CD4-positive, alpha-beta memory T cell (primary cell): ENCODE measurements around the gene RAD9A. TPM values are rescaled to one million over a fixed set of nuclear protein-coding genes. Genes with fewer than 3 reads are reported as not detected.

Experiments used
- CTCF ChIA-PET: fragments of 350-600 bp; sonication (Branson Sonifier 250); formaldehyde crosslinking; loops from one replicate; lab custom pipeline; 2021; ENCODE audit warnings: inconsistent platforms; ENCODE audit not compliant: partially characterized antibody; lab: Charles Lee
- POLR2A ChIA-PET: fragments of 350-600 bp; sonication (Branson Sonifier 250); formaldehyde crosslinking; loops from one replicate; lab custom pipeline; 2021; ENCODE audit not compliant: partially characterized antibody; lab: Charles Lee
- DNase-seq, 5 donors: peaks; one replicate each; pipeline versions ENCODE4 v3.0.0 to v3.0.0-alpha.2; 2020 to 2022; ENCODE audit warnings: mixed read lengths in 1 of 5
- H3K27ac ChIP-seq: one replicate; pipeline ENCODE4 v1.7.0; 2013; ENCODE audit warnings: low read depth, low read length
- H3K27me3 ChIP-seq: 2 replicates; pipeline ENCODE4 v1.7.0; 2013; ENCODE audit warnings: mild to moderate bottlenecking, low read length, moderate library complexity; ENCODE audit not compliant: insufficient read depth
- H3K36me3 ChIP-seq: 2 replicates; pipeline ENCODE4 v1.7.0; 2013; ENCODE audit warnings: mild to moderate bottlenecking, low read length, moderate library complexity; ENCODE audit not compliant: insufficient read depth
- H3K4me1 ChIP-seq: 2 replicates; pipeline ENCODE4 v1.7.0; 2013; ENCODE audit warnings: mild to moderate bottlenecking, low read length, moderate library complexity; ENCODE audit not compliant: insufficient read depth
- H3K4me3 ChIP-seq, 2 donors: one replicate each; pipeline ENCODE4 v1.7.0; 2013; ENCODE audit warnings: low read length in 2 of 2, mild to moderate bottlenecking in 1 of 2
- H3K9me3 ChIP-seq, 2 donors: one replicate each; pipeline ENCODE4 v1.7.0; 2013; ENCODE audit warnings: low read length in 2 of 2, control low read depth in 1 of 2; ENCODE audit not compliant: control insufficient read depth in 1 of 2
- H3K27ac Mint-ChIP-seq, 7 donors: one replicate each; pipeline ENCODE4 v1.8.0; 2020 to 2021; ENCODE audit warnings: mixed read lengths in 7 of 7, mild to moderate bottlenecking in 6 of 7, inconsistent platforms in 3 of 7, moderate library complexity in 3 of 7
- H3K27me3 Mint-ChIP-seq, 2 donors: one replicate each; pipeline ENCODE4 v1.8.0; 2020 to 2021; ENCODE audit warnings: mixed read lengths in 2 of 2
- H3K36me3 Mint-ChIP-seq, 2 donors: one replicate each; pipeline ENCODE4 v1.8.0; 2020 to 2021; ENCODE audit warnings: mixed read lengths in 2 of 2, inconsistent platforms in 1 of 2, mild to moderate bottlenecking in 1 of 2
- H3K4me1 Mint-ChIP-seq, 4 donors: one replicate each; pipeline ENCODE4 v1.8.0; 2020 to 2021; ENCODE audit warnings: mixed read lengths in 4 of 4, mild to moderate bottlenecking in 1 of 4
- H3K4me3 Mint-ChIP-seq, 8 donors: one replicate each; pipeline ENCODE4 v1.8.0; 2020 to 2021; ENCODE audit warnings: mixed read lengths in 8 of 8, mild to moderate bottlenecking in 7 of 8, moderate library complexity in 6 of 8, inconsistent platforms in 3 of 8
- H3K9me3 Mint-ChIP-seq, 8 donors: one replicate each; pipeline ENCODE4 v1.8.0; 2020 to 2021; ENCODE audit warnings: mixed read lengths in 8 of 8, mild to moderate bottlenecking in 5 of 8, inconsistent platforms in 3 of 8, moderate library complexity in 1 of 8
- intact Hi-C: fragments of 100-400 bp; cut with micrococcal nuclease; formaldehyde crosslinking; loops from one replicate; pipeline ENCODE4 v1.15.1; 2023
- polyA plus RNA-seq, 2 donors: library from polyadenylated mRNA; unstranded; fragments of 300-500 nt; fragmentation: Illumina TruSeq; gene quantifications; one replicate each; pipeline ENCODE4 v1.2.3, GENCODE V29; 2021
- total RNA-seq, 2 experiments: library from RNA; stranded (reverse); gene quantifications; one replicate each; pipeline ENCODE4 v1.2.3, GENCODE V29; 2021

RAD9A gene
- total and polyA plus RNA-seq, 4 experiments from 2014 or later = 6.7 to 55.9 (median 30.0) TPM

DNA sequence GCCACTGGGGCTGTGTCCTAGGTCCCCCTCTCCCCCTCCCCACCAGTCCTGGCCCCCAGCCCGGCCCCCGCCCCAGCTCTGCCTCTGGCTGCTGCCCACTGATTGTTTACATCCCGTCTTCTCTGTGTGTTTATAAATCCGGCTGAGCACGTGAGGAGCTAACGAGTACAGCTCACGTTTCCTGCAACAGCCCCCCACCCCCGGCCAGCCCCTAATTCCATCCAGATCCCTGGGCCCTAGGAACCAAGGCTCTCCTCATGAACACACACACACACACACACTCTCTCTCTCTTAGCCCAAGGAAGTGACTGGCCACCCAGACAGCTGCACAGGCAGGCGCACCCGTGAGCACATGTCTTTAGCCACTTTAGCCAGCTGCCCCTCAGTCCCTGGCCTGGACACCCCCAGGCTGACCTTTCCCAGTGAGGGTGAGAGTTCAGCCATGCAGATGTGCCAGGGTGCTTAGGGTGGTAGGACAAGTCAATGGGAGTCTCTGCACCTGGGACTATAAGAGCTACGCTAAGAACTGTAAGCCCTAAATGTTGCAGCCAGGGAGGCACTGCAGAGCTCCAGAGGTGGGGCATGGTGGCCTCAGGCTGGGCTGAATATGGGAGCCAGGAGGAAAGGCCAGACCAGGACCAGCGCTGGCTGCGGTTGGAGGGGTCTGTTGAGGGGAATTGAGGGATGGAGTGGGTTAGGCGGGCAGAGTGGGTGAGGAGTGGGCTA lies 21.3 kb upstream of the RAD9A start:
- DNase-seq = peak in 1 of 5 donors; percentile 12
- intact Hi-C loops = loop anchor here (5.0 kb wide), 1 partner anchor 103 kb away; the partner anchor contains the start of gene GRK2
- Mint-ChIP-seq H3K4me3 (peak overlapping the region; percentile 15 to 97 (median 74)), H3K27me3 (peaks cover 4% of the 10 kb centered on the region in 2 donors), H3K9me3 (peaks cover 0 to 2% (median 0%) of the 10 kb centered on the region in 8 donors), H3K27ac (peak overlapping the region in 6 of 7 donors; percentile 68 to 94 (median 83)), H3K4me1 (peaks cover 54 to 77% (median 63%) of the 10 kb centered on the region in 4 donors), H3K36me3 (peaks cover 4 to 12% of the 10 kb centered on the region in 2 donors)
- POLR2A ChIA-PET = interaction anchor here (0.9 to 19.7 kb wide), 10 partner anchors 7 to 131 kb away, joined by 3 to 449 read pairs (median 6); partner anchors contain the start of genes POLD4, PPP1CA, RAD9A and SSH3
- H3K27ac ChIP-seq = peak overlapping the region; percentile 25
- CTCF ChIA-PET = interaction anchor here (0.8 to 24.8 kb wide), 6 partner anchors 11 to 104 kb away, joined by 3 to 1065 read pairs (median 6); partner anchors contain the start of genes POLD4 and RAD9A
- H3K4me1 ChIP-seq = peaks cover 66% of the 10 kb centered on the region
- no peaks in the 10 kb centered on the region for H3K36me3 ChIP-seq
- no peaks in the 10 kb centered on the region for H3K27me3 ChIP-seq
- no peak overlapping the region for H3K4me3 ChIP-seq
- no peaks in the 10 kb centered on the region for H3K9me3 ChIP-seq

DNA sequence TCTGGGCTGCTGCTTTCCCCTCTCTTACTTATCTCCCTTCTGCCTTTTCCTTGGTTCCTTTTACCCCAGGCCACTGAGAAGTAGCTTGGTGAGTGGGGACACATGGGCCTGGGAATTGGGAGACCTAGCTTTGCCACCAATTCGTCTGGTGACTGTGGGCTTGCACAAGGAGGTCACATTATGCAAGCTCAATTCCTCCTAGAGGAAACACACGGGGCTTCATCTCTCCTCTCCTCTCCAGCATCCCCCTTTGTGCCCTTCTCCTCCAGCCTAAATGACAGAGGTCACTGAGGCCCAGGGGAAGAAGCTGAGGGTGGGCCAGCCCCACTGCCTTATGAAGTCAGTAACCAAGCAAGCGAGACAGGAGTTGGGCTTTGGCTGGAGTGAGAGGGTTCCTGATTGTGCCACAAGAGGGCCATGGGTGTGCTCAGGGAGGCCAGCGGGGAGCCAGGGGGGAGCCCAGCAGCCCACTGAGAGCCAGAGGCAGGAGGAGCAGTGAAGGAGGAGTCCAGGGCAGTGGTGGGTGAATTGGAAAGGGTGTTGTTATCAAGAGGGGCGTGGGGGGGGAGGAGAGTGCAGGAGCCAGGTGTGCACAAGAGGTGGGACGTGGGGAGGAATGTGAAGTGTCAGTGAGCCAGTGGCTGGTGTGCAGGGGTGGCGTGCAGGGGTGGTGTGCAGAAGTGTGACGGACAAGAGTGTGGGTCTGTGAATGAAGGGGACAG lies 20.4 kb upstream of the RAD9A start:
- Histone ChIP-seq H3K4me1 (peaks cover 68% of the 10 kb centered on the region), H3K27me3 (no peaks in the 10 kb centered on the region), H3K36me3 (no peaks in the 10 kb centered on the region), H3K27ac (peak overlapping the region; percentile 25), H3K9me3 (no peaks in the 10 kb centered on the region), H3K4me3 (peak overlapping the region in 1 of 2 donors; percentile 38)
- Mint-ChIP-seq H3K9me3 (peaks cover 0 to 2% (median 0%) of the 10 kb centered on the region in 8 donors), H3K4me1 (peaks cover 47 to 77% (median 58%) of the 10 kb centered on the region in 4 donors), H3K27ac (peak overlapping the region; percentile 89 to 94 (median 92)), H3K36me3 (peaks cover 0 to 12% of the 10 kb centered on the region in 2 donors), H3K4me3 (peak overlapping the region; percentile 84 to 97 (median 90)), H3K27me3 (peaks cover 4% of the 10 kb centered on the region in 2 donors)
- intact Hi-C loops = loop anchor here (5.0 kb wide), 1 partner anchor 104 kb away; the partner anchor contains the start of gene GRK2
- peak in 2 of 5 donors; percentile 37 to 51 for DNase-seq
- ChIA-PET CTCF (interaction anchor here (0.8 to 24.8 kb wide), 7 partner anchors 10 to 103 kb away, joined by 3 to 1065 read pairs (median 4); partner anchors contain the start of genes POLD4 and RAD9A), POLR2A (interaction anchor here (0.9 to 19.7 kb wide), 12 partner anchors 8 to 130 kb away, joined by 3 to 449 read pairs (median 5); partner anchors contain the start of genes AIP, POLD4, PPP1CA and RAD9A)

DNA sequence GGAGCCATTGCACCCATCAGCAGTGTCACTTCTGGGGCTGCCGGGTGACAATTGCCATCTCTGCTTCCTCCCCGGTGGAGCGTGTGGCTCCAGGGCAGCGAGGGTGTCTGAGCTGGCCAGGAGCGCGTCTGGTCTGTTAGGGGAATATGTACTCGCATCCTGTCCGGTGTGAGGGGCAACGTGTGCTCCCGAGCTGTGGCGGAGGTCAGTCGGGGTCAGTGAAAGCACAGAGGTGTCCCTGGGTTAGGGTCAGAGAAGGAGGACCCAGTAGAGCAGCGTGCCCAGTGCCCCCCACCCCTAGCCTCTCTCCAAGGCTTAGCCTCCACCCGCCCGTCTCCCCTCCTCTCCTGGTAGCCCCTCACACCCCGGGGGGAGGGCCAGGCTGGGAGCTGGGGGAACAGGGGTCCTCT lies 19.9 kb upstream of the RAD9A start:
- peak overlapping the region; percentile 77 to 94 (median 92) for H3K27ac Mint-ChIP-seq
- H3K4me1 Mint-ChIP-seq = peaks cover 47 to 83% (median 58%) of the 10 kb centered on the region in 4 donors
- H3K9me3 Mint-ChIP-seq = peaks cover 0 to 2% (median 0%) of the 10 kb centered on the region in 8 donors
- Histone ChIP-seq H3K27me3 (no peaks in the 10 kb centered on the region), H3K9me3 (no peaks in the 10 kb centered on the region), H3K4me3 (peak overlapping the region; percentile 11 to 38), H3K36me3 (no peaks in the 10 kb centered on the region), H3K27ac (peak overlapping the region; percentile 25), H3K4me1 (peaks cover 68% of the 10 kb centered on the region)
- H3K4me3 Mint-ChIP-seq = peak overlapping the region; percentile 84 to 97 (median 90)
- H3K27me3 Mint-ChIP-seq = peaks cover 4% of the 10 kb centered on the region in 2 donors
- intact Hi-C loops = loop anchor here (5.0 kb wide), 1 partner anchor 105 kb away; the partner anchor contains the start of gene GRK2
- CTCF ChIA-PET = interaction anchor here (1.1 to 24.8 kb wide), 4 partner anchors 10 to 109 kb away, joined by 3 to 1065 read pairs (median 32); partner anchors contain the start of gene POLD4
- POLR2A ChIA-PET = interaction anchor here (0.8 to 19.7 kb wide), 11 partner anchors 9 to 131 kb away, joined by 3 to 449 read pairs (median 5); partner anchors contain the start of genes AIP, POLD4, PPP1CA and RAD9A
- no peak for DNase-seq
- H3K36me3 Mint-ChIP-seq = peaks cover 0 to 12% of the 10 kb centered on the region in 2 donors

DNA sequence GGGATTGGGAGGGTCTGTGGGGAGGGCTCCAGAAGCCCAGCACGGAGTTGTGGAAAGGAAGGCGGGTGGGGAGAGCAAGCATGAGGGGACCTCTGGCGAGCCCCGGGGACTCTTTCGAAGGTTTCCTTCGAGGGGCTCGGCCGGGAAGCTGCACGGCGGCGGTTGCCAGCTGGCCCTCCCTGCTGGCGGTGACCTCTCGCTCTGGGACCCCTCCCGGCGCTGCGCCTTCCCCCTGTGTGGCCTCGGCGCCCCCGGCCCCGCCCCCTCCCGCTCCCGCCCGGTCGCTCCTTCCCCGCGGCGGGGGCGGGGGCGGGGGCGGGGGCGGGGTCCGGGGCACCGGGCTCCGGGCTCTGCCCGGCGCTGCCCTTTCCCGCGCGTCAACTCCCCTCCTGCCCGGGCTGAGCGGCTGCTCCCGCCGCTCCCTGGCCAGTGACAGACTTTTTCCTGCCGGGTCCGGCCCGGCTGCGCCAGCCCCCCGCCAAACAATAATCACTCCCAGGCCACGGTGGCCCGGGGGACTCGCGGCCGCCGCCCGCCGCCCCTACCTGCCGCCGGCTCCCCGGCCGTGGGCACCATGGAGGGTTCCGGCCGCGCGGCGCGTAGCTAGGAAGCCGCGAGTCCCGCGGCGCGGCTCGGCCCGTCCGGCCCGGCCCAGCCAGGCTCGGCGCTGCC lies 19.3 kb upstream of the RAD9A start:
- Histone ChIP-seq H3K36me3 (no peaks in the 10 kb centered on the region), H3K4me3 (peak overlapping the region in 1 of 2 donors; percentile 63), H3K4me1 (peaks cover 68% of the 10 kb centered on the region), H3K27ac (peak overlapping the region; percentile 75), H3K27me3 (no peaks in the 10 kb centered on the region), H3K9me3 (no peaks in the 10 kb centered on the region)
- H3K27ac Mint-ChIP-seq = peak overlapping the region in 2 of 7 donors; percentile 92 to 94
- intact Hi-C loops = loop anchor here (5.0 kb wide), 1 partner anchor 105 kb away; the partner anchor contains the start of gene GRK2
- ChIA-PET POLR2A (interaction anchor here (0.8 to 19.7 kb wide), 22 partner anchors 9 to 756 kb away, joined by 3 to 449 read pairs (median 4); partner anchors contain the start of genes AIP, POLD4, PPP1CA and PTPRCAP), CTCF (interaction anchor here (1.1 to 24.8 kb wide), 5 partner anchors 9 to 110 kb away, joined by 3 to 1065 read pairs (median 53); partner anchors contain the start of gene POLD4)
- peaks cover 48 to 83% (median 57%) of the 10 kb centered on the region in 4 donors for H3K4me1 Mint-ChIP-seq
- H3K27me3 Mint-ChIP-seq = peaks cover 4% of the 10 kb centered on the region in 2 donors
- H3K4me3 Mint-ChIP-seq = peak overlapping the region; percentile 84 to 97 (median 90)
- DNase-seq = peak in 2 of 5 donors; percentile 22 to 52
- H3K9me3 Mint-ChIP-seq = peaks cover 0 to 2% (median 0%) of the 10 kb centered on the region in 8 donors
- H3K36me3 Mint-ChIP-seq = peaks cover 0 to 12% of the 10 kb centered on the region in 2 donors

DNA sequence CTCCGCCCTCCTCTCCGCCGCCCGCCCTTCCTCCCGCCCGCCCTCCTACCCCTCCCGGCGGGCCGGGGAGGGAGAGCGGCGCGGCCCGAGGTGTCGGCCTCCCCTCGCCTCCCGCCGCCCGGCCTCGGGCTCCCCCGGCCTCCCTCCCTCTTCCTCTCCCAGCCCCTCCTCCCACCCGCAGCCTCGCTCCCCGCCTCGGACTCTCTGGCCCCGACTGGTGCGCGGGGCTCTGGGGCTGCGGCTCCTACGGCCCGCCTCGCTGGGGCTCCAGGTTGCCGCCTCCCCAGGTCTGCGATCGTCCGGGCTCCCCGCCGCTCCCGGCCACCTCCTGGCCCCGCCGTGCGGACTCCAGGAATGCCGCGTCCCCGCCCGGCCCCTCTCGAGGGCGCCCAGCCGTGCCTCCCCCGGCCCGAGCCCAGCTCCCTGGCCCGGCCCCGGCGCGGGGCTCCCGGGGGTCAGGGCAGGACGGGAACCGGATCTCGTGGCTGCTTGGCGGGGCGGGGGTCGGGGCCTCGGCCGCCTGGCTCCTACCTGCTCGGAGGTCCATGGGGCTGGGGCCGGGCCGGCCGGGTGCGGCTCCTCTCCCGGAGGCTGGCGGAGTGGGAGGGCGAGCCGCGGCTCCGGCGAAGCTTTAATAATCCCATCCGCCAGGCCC lies 18.7 kb upstream of the RAD9A start, which contains the start of gene CLCF1:
CLCF1 (minus strand) TSS at position 606 of the 655 bp plus-strand sequence; CDS start at position 547, 59 bp downstream.
- H3K36me3 Mint-ChIP-seq = peaks cover 0 to 10% of the 10 kb centered on the region in 2 donors
- CTCF ChIA-PET = interaction anchor here (1.1 to 24.8 kb wide), 7 partner anchors 10 to 110 kb away, joined by 3 to 1065 read pairs (median 16); partner anchors contain the start of gene POLD4
- no peaks in the 10 kb centered on the region for H3K27me3 ChIP-seq
- H3K27ac ChIP-seq = peak within 1 kb of the TSS; percentile 75
- H3K4me1 Mint-ChIP-seq = peaks cover 45 to 77% (median 51%) of the 10 kb centered on the region in 4 donors
- H3K27me3 Mint-ChIP-seq = peaks cover 4% of the 10 kb centered on the region in 2 donors
- H3K9me3 Mint-ChIP-seq = peaks cover 0 to 2% (median 0%) of the 10 kb centered on the region in 8 donors
- DNase-seq = peak in 1 of 5 donors; percentile 53
- peak within 1 kb of the TSS; percentile 34 to 63 for H3K4me3 ChIP-seq
- H3K9me3 ChIP-seq = no peaks in the 10 kb centered on the region
- no peaks in the 10 kb centered on the region for H3K36me3 ChIP-seq
- H3K4me1 ChIP-seq = peaks cover 63% of the 10 kb centered on the region
- POLR2A ChIA-PET = interaction anchor here (0.6 to 19.7 kb wide), 25 partner anchors 9 to 757 kb away, joined by 3 to 449 read pairs (median 4); partner anchors contain the start of genes AIP, ANKRD13D, PITPNM1 and POLD4
- peak within 1 kb of the TSS; percentile 92 to 99 (median 97) for H3K27ac Mint-ChIP-seq
- peak within 1 kb of the TSS; percentile 89 to 99 (median 95) for H3K4me3 Mint-ChIP-seq
- intact Hi-C loops = loop anchor here (1.0 to 5.0 kb wide), 2 partner anchors 20 to 106 kb away; partner anchors contain the start of genes GRK2 and POLD4
